H1 (cell line): ENCODE measurements around the gene HYAL1.

Source experiments
- BACH1 ChIP-seq: IDR thresholded peaks from 2 replicates; pipeline ENCODE4 v1.6.1; 2012; ENCODE audit warnings: low read length, improper control_type of control experiment
- CHD2 ChIP-seq: IDR thresholded peaks from 2 replicates; pipeline ENCODE4 v1.6.1; 2012; ENCODE audit warnings: low read length, improper control_type of control experiment
- CREB1 ChIP-seq: IDR thresholded peaks from 2 replicates; pipeline ENCODE4 v1.6.1; 2012; ENCODE audit warnings: inconsistent platforms
- EP300 ChIP-seq, 2 experiments: IDR thresholded peaks; 1 replicate in 1 of 2; 2 replicates in 1 of 2; pipeline ENCODE4 v1.6.1; 2011 to 2012; ENCODE audit warnings: low read depth in 2 of 2, low read length in 2 of 2, mild to moderate bottlenecking in 2 of 2, borderline replicate concordance in 1 of 2, inconsistent platforms in 1 of 2, moderate library complexity in 1 of 2
- EZH2 ChIP-seq: fragments of 200-600 bp; sonication (generic); IDR thresholded peaks from 2 replicates; pipeline ENCODE4 v1.7.1; 2012; ENCODE audit warnings: low read depth, mild to moderate bottlenecking, moderate library complexity, low read length, inconsistent platforms; ENCODE audit not compliant: severe bottlenecking
- JUN ChIP-seq: IDR thresholded peaks from 2 replicates; pipeline ENCODE4 v1.6.1; 2011; ENCODE audit warnings: low read depth, mild to moderate bottlenecking, improper control_type of control experiment, low read length
- JUND ChIP-seq: IDR thresholded peaks from 2 replicates; pipeline ENCODE4 v1.6.1; 2011; ENCODE audit warnings: mild to moderate bottlenecking, improper control_type of control experiment, low read length
- POLR2A ChIP-seq, 2 experiments: IDR thresholded peaks; 1 replicate in 1 of 2; 2 replicates in 1 of 2; pipeline ENCODE4 v1.6.1; 2011; ENCODE audit warnings: low read depth in 2 of 2, low read length in 2 of 2, mild to moderate bottlenecking in 2 of 2; ENCODE audit errors: control extremely low read depth in 1 of 2
- POLR2AphosphoS5 ChIP-seq: IDR thresholded peaks from 2 replicates; pipeline ENCODE4 v1.6.1; 2011; ENCODE audit warnings: low read depth, low read length
- TAF1 ChIP-seq: IDR thresholded peaks from 2 replicates; pipeline ENCODE4 v1.6.1; 2011; ENCODE audit warnings: mild to moderate bottlenecking, low read depth, low read length
- ZNF274 ChIP-seq: IDR thresholded peaks from 2 replicates; pipeline ENCODE4 v1.7.0; 2012; ENCODE audit warnings: low read length, borderline replicate concordance; ENCODE audit errors: extremely low read depth
- TF ChIP-seq, protein P1 (sequence below), 3 experiments: IDR thresholded peaks; 1 replicate in 2 of 3; 2 replicates in 1 of 3; pipeline versions ENCODE4 v1.5.1 to v1.6.1; 2011; ENCODE audit warnings: low read length in 3 of 3, mild to moderate bottlenecking in 3 of 3, inconsistent platforms in 2 of 3, low read depth in 1 of 3, moderate library complexity in 1 of 3; ENCODE audit not compliant: insufficient read depth in 1 of 3; ENCODE audit errors: control extremely low read depth in 1 of 3

- TF ChIP-seq, protein P1, sequence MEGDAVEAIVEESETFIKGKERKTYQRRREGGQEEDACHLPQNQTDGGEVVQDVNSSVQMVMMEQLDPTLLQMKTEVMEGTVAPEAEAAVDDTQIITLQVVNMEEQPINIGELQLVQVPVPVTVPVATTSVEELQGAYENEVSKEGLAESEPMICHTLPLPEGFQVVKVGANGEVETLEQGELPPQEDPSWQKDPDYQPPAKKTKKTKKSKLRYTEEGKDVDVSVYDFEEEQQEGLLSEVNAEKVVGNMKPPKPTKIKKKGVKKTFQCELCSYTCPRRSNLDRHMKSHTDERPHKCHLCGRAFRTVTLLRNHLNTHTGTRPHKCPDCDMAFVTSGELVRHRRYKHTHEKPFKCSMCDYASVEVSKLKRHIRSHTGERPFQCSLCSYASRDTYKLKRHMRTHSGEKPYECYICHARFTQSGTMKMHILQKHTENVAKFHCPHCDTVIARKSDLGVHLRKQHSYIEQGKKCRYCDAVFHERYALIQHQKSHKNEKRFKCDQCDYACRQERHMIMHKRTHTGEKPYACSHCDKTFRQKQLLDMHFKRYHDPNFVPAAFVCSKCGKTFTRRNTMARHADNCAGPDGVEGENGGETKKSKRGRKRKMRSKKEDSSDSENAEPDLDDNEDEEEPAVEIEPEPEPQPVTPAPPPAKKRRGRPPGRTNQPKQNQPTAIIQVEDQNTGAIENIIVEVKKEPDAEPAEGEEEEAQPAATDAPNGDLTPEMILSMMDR (IDR thresholded peaks at IDR 0.05; ENCODE audit: control extremely low read depth in 1 of 3, insufficient read depth in 1 of 3, low read depth in 1 of 3, low read length in 3 of 3) = no peak
- TF ChIP-seq CHD2 = no peak
- no peak for TF ChIP-seq EZH2
- TF ChIP-seq EP300 (IDR thresholded peaks at IDR 0.05; ENCODE audit: borderline replicate concordance in 1 of 2, low read depth in 2 of 2, low read length in 2 of 2) = no peak
- TF ChIP-seq JUN = no peak
- no peak for TF ChIP-seq TAF1
- no peak for TF ChIP-seq BACH1
- no peak; the same call in 1 of the 2 replicates for TF ChIP-seq POLR2AphosphoS5
- TF ChIP-seq JUND = no peak
- TF ChIP-seq ZNF274 = no peak
- no peak for TF ChIP-seq CREB1
- TF ChIP-seq POLR2A (IDR thresholded peaks at IDR 0.05; ENCODE audit: control extremely low read depth in 1 of 2, low read depth in 2 of 2, low read length in 2 of 2) = no peak
Measured at GRCh38 chr3:50319894-50320625, 16.7 kb upstream of the HYAL1 start.
